GM19467 (cell line): ENCODE results near the gene SINHCAF.
"Not testable (repeated sequence)": the region's sequence is repeated elsewhere in the genome, so short reads cannot be mapped to it uniquely, and the experiment has no call there.

Experiments
- ATAC-seq: cut with Tn5 transposase; IDR thresholded peaks from one replicate; pipeline ENCODE4 v1.9.1; 2021; ENCODE audit warnings: mild to moderate bottlenecking, moderate library complexity; ENCODE audit not compliant: unreplicated experiment

Gene SINHCAF, protein sequence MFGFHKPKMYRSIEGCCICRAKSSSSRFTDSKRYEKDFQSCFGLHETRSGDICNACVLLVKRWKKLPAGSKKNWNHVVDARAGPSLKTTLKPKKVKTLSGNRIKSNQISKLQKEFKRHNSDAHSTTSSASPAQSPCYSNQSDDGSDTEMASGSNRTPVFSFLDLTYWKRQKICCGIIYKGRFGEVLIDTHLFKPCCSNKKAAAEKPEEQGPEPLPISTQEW

GRCh38 chr12:31325877-31326631 lies at the start of gene SINHCAF:
TSS of gene SINHCAF (minus strand) at chr12:31326150. CDS start at chr12:31298204, 27,946 bp downstream.
- ATAC-seq, result peak; percentile 51

- not testable (repeated sequence) for ATAC-seq
Observed at GRCh38 chr12:31375422-31375821, 49.5 kb upstream of the SINHCAF start.

- ATAC-seq, result no peak
Observed at GRCh38 chr12:31371256-31371620, 45.3 kb upstream of the SINHCAF start.

GRCh38 chr12:31370531-31371255 lies 44.7 kb upstream of the SINHCAF start:
- no peak for ATAC-seq

DNA sequence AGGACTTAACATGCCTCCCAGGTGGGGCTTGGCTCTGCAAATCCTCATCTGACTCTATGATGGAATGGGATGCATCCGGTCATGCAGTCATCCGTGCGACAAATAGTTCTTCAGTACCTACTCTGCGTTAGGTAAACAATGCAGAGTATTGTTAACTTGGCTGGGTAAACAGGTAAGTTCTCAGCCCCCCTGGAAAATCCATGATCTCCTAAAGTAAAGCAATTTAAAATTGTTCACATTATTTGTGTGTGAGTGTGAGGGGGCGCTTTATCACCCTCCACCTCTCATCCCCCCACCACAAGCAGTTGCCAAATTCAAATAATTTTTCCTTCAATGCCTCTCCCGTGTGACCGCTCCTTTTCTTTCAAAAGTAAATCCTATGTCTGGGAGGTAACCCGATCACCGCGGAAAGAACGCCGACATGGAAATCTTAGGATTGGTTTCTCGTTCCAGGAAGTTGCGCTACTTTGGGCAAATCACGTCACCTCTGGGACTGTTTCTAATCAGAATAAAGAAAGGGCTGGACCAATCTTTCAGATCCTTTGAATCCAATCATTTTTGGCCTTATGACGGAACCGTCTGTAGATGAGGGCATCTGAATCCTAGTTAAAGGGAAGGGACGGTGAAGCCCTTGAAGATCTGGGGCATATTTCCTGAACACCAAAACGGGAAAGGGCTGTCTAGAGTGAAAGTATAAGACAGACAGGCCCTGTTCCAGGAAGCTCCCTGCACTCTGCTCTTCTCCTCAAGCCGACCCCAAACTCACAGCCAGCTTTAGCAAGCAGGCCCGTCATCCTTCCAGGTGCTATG lies 44.0 kb upstream of the SINHCAF start:
- no peak for ATAC-seq

GRCh38 chr12:31368666-31369361 lies 42.9 kb upstream of the SINHCAF start:
- ATAC-seq, result no peak

DNA sequence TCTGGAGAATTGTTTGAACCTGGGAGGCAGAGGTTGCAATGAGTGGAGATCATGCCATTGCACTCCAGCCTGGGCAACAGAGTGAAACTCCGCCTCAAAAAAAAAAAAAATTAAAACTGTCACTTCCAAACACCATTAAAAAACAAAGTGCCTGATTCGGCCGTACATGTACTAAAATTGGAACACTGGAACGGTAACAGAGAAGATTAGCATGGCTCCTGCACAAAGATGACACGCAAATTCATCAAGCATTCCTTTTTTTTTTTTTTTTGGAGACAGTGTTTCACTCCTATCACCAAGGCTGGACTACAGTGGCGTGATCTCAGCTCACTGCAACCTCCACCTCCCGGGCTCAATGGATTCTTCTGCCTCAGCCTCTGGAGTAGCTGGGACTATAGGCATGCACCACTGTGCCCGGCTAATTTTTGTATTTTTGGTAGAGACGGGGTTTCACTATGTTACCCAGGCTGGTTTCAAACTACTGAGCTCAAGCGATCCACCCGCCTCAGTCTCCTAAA lies 40.2 kb upstream of the SINHCAF start:
- no peak for ATAC-seq

DNA sequence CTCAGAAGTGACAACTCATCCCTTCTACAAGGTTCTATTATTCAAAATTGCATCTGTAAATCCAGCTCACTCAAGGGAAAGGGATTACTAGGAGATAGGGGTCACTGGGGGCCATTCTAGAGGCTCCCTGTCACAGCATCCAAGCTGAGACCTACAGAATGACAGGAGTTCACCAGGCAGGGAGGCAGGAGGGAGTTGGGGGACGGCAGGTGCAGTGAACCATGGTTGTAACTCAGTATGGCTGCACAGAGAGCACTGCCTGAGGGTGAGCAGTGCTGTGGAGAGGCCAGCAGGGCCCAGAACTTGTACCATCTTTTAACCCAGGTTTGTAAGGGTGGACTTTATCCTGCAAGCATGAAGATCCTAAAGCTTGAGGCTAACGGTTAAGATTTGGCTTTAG lies 37.9 kb upstream of the SINHCAF start:
- ATAC-seq, result no peak

DNA sequence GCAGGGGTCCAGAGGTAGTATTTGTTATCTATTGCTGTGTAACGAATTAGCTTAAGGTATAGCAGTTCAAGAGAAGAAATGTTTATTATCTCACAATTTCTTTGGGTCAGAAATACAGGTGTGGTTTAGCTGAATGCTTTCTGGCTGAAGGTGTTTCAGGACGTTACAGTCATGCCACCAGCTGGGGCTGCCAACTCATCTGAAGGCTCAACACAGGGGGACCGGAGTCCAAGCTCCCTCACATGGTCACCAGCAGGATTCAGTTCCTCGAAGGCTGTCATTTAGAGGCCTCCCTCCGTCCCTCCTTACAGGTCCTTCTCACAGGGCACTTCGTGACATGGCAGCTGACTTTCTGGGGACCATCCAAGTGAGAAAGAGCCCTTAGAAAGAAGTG lies 37.5 kb upstream of the SINHCAF start:
- ATAC-seq, result no peak

DNA sequence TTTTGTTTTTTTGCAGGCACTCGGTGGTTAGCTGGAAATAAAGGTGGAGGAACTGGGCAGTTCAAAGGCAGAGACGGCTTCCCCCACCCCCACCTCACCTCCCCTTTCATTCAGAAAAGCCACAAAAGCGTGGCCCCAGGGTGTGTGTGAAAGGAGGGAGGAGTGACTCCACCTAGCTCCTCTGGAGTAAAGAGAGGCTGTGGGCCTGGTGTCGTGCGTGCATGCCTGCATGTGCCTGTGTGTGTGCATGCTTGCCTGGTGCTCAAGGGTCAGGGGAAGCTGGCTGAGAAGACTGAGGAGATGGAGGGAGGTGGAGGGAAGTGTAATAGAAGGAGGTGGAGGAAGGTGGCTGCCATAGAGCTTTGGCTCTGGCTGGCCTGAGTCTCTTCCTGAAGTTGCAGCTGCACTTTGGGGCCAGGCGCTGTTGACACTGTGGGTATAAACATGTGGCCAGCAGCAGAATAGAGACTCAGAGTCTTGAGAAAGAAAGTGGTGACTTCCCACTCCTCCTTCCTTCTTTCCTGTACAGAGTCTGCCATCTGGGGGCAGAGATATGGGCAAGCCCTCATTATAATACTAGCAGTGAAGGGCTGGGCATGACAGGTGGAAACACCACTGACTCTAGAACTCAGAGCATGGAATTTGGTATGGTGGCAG lies 36.9 kb upstream of the SINHCAF start:
- ATAC-seq, result peak; percentile 76

DNA sequence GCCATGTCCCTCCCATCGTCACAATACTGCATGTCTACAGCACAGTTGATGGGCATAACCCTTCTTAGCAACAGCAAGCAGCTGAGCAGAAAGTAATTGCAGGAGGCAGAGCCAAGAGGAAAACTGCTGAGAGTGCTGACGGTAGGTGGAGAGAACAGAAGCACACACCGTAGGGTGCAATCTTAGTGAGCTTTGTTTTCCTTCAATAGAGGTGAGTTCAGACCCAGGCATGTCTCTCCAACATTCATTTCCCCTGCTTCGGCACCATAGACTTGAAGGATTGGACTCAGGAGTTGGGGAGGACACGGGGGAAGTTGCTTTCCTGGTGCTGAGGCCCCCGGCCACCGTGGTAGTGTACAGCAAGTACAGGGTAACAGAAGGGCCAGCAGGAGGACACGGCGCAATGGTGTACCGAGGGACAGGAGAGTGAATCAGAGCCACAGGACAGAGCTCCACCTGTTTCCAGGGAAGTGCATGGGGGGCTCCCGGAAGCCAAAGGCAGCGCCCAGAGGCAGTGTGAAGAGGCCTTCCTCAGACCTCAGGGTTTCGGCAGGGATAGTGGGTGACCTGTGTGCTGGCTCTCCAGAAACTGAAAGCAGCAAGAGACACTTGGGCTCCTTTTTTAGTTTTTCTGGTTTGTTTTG lies 36.3 kb upstream of the SINHCAF start:
- ATAC-seq, result peak; percentile 5

DNA sequence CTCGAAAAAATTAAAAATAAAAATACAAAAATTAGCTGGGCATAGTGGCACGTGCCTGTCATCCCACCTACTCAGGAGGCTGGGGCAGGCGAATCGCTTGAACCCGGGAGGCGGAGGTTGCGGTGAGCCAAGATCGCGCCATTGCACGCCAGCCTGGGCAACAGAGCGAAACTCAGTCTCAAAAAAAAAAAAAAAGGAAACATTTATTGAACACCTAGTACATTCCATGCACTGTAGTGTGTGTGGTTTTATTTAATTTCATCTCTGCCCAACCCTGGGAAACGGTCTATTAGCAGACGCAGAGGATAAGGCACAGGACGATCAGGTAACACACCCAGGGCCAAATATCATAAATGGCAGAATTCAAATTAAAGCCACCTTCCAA lies 35.8 kb upstream of the SINHCAF start:
- ATAC-seq, result no peak

- ATAC-seq, result no peak
Observed at GRCh38 chr12:31355747-31356107, 29.8 kb upstream of the SINHCAF start.

DNA sequence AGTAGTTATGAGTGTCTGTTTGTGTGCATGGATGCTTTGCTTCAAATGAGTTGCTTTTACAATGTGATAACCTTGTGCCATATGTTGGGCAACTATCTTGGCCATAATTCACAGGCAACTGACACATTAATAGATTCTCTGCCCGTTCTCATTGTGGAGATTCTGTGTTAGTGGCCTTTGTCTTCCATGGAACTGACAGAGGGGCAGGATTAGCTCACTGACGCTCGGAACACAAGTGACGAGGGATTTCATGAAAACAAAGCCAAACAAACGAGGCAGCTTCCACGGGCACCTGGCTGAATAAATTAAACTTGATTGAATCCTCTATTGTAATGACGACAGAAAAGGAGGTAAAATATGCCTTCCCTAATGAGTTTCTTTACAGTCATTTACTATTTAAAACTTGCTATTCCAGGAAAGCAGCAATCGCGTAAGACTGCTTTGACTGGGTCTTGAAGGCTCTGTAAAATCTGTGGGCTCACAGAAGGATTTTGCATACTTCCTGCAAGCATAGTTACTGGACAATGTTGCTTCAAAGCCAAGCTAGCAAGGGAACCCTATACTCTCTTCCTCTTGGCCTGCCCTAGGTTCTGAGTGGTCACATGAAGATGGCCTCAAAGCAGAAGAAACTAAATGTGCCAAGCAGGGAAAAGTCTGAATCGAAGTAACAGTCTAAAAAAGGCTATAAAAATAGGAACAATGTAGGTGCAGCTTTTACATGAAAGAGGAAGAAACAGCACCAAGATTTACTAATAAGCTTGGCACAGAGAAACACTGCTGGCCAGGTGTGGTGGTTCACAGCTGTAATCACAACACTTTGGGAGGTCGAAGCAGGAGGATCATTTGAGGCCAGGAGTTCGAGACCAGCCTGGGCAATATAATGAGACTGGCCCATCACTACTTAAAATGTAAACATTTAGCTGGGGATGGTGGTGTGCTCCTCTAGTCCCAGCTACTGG lies 28.1 kb upstream of the SINHCAF start:
- no peak for ATAC-seq

DNA sequence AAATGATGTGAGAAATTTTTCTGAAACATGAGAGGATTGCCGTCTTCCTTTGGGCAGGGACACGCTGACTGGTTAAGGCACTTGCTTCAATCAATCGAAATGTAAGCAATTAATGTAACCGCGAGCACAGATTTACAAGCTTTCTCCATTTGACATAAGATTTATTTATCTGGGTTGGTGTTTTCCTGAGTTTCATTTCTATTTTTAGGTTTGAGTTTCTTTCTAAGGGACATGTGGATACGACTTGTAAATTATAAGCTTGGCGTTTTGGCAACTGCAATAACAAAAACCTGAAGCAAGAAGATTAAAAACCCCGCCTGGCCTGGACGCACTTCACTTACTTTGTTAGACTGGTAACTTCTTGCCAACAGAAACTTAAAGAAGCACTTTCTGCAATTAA lies 20.3 kb upstream of the SINHCAF start:
- no peak for ATAC-seq

DNA sequence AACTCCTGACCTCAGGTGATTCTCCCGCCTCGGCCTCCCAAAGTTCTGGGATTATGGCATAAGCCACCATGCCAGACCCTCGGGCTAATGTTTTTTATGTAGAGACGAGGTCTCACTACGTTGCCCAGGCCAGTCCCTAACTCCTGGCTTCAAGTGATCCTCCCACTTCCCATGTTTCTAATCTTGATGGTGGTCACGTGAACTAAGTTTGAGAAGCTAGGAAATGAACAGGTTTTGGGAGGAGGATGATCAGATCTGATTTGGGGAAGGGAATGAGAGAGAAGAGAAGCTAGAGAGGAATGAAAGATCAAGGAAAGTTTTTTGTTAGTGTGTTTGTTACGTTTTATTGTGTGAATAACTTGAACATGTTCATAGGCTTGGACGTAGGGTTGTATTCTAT lies 17.2 kb upstream of the SINHCAF start:
- ATAC-seq, result no peak

DNA sequence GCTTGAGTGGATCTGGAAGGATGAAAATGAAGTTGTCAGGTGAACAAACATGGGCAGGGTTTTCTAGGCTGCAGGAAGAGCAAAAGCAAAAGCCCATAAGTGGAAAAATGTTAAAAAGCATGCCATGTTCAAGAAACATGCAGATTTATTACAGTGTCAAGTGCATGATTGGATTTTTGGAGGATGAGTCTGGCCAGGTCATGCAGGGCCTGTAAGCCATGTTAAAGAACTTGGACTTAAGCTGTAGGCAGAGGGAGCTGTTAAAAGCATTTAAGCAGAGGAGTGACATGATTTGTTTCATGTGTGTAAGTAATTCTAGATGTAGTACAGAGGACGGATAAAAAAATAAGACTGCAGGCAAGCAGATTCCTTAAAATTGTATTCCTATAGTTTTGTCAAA lies 16.3 kb upstream of the SINHCAF start:
- ATAC-seq, result no peak
